RWPE1 (cell line): ENCODE data around the gene MED31.
A peak's percentile ranks its signal among the peaks of the same experiment; 100 is the strongest.

ENCODE experiments used
- CTCF ChIA-PET: fragments of 350-600 bp; sonication (Branson Sonifier 250); formaldehyde crosslinking; extraction: SDS; loops from one replicate; lab custom pipeline; 2021; lab: Yijun Ruan, JAX
- POLR2A ChIA-PET: fragments of 400-600 bp; formaldehyde crosslinking; extraction: SDS; loops from one replicate; lab custom pipeline; 2020; ENCODE audit warnings: antibody characterized with exemption; ENCODE audit not compliant: low non-redundant PET; lab: Yijun Ruan, JAX
- DNase-seq: peaks from one replicate; pipeline ENCODE4 v3.0.0; 2012; ENCODE audit warnings: low spot score
- H3K27ac ChIP-seq: fragments of 450-650 bp; 2 replicates; pipeline ENCODE4 v1.5.1; 2017
- TF ChIP-seq, protein P1 (sequence below): fragments of 450-650 bp; conservative IDR thresholded peaks from 2 replicates; pipeline ENCODE4 v1.5.1; 2017; ENCODE audit warnings: low read depth, mild to moderate bottlenecking

MED31 gene

DNA sequence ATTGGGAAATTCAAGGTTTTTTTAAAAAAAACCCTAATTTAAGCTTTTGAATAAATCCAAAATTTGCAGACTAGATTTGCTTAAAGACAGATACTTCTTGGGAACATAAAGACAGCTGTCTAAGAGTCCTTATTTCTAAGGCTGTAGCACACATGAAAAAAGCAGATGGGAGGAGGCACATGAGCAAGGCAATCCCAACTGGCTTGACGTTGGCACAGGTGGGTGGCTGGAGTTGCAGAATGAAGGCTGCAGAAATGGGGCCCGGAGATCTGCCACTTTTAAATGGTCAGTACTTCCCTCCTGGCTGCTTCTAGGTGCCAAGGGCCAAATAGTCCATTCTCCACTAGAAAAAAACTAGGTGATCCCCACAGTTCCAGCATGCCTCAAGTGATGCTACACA lies 15.3 kb downstream of the MED31 start:
- ChIA-PET CTCF (no interaction called here), POLR2A (no interaction called here)
- DNase-seq: no peak
- H3K27ac ChIP-seq: peak overlapping the region; percentile 96
- TF ChIP-seq, protein P1, sequence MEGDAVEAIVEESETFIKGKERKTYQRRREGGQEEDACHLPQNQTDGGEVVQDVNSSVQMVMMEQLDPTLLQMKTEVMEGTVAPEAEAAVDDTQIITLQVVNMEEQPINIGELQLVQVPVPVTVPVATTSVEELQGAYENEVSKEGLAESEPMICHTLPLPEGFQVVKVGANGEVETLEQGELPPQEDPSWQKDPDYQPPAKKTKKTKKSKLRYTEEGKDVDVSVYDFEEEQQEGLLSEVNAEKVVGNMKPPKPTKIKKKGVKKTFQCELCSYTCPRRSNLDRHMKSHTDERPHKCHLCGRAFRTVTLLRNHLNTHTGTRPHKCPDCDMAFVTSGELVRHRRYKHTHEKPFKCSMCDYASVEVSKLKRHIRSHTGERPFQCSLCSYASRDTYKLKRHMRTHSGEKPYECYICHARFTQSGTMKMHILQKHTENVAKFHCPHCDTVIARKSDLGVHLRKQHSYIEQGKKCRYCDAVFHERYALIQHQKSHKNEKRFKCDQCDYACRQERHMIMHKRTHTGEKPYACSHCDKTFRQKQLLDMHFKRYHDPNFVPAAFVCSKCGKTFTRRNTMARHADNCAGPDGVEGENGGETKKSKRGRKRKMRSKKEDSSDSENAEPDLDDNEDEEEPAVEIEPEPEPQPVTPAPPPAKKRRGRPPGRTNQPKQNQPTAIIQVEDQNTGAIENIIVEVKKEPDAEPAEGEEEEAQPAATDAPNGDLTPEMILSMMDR: no peak

GRCh38 chr17:6633263-6633662 lies 18.1 kb downstream of the MED31 start:
- ChIA-PET CTCF (no interaction called here), POLR2A (no interaction called here)
- DNase-seq: no peak
- TF ChIP-seq, protein P1: no peak
- no peak overlapping the region for H3K27ac ChIP-seq

DNA sequence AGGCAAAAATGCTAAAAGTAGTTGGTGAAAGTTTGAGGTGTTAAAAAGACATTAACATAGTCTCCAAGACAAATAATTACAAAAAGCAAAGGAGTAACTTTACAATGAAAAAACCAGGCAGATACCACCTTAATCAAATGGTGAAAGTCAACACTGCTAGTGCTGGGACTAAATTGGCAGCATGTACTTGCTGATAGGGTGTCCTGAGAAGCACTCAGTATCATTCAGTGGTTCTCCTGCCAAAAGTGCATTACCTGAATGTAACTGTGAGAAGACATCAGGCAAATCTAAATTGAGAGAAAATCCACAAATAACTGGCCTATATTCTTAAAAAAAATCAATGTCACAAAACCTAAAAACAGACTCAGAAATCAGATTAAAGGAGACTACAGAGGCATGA lies 18.9 kb downstream of the MED31 start:
- no peak overlapping the region for H3K27ac ChIP-seq
- ChIA-PET CTCF (no interaction called here), POLR2A (no interaction called here)
- DNase-seq: no peak
- TF ChIP-seq, protein P1: no peak

DNA sequence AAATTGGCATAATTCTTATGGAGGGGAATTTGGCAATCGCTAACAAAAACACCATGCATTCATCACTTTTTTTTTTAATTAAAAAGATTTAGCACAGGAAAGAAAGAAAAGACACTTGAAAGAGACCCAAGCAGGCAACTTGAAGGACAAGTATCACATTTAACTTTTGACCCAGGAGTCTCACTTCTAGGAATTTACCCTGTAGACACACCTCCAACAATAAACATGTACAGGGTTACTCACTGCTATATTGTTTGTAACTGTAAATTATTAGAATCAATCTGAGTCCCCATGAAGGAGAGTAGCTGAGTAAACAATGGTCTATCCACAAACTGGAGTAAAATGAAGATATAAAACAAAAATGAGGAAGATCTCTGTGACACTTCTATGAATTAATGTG lies 21.0 kb downstream of the MED31 start:
- DNase-seq: no peak
- TF ChIP-seq, protein P1: no peak
- no peak overlapping the region for H3K27ac ChIP-seq
- POLR2A ChIA-PET: no interaction called here
- CTCF ChIA-PET: no interaction called here

GRCh38 chr17:6627019-6627418 lies 24.4 kb downstream of the MED31 start:
- ChIA-PET POLR2A (no interaction called here), CTCF (no interaction called here)
- TF ChIP-seq, protein P1: no peak
- no peak overlapping the region for H3K27ac ChIP-seq
- no peak for DNase-seq

DNA sequence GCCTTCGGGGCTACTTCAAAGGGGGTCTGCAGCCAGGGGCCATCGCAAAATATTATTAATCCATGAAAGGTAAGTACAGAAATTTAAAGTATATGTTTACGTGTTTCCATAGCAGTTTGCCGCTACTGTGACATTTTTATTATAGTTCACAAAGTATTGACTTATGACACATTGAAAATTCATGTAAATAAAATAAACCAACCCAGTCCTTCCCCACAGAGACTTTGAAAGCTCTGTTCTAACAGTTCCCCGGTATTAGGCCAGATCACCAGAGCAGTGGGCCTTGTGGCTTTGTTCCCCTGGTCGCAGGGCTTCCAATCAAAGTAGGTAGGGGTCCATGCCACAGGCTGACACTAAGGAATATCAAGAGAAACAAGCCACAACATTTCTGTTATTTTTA lies 24.8 kb downstream of the MED31 start:
- TF ChIP-seq, protein P1: no peak
- H3K27ac ChIP-seq: no peak overlapping the region
- DNase-seq: no peak
- ChIA-PET CTCF (no interaction called here), POLR2A (no interaction called here)

GRCh38 chr17:6623941-6624340 lies 27.5 kb downstream of the MED31 start:
- no peak overlapping the region for H3K27ac ChIP-seq
- TF ChIP-seq, protein P1: no peak
- ChIA-PET CTCF (no interaction called here), POLR2A (no interaction called here)
- DNase-seq: no peak
